ENCODE results near the gene GPSM1. TPM values are rescaled to one million over a fixed set of nuclear protein-coding genes. Genes with fewer than 3 reads are reported as not detected.
A peak's percentile ranks its signal among the peaks of the same experiment; 100 is the strongest.

The GPSM1 gene
- total and polyA plus RNA-seq, 2 experiments from 2014 or later, result 25.5 to 30.0 TPM

DNA sequence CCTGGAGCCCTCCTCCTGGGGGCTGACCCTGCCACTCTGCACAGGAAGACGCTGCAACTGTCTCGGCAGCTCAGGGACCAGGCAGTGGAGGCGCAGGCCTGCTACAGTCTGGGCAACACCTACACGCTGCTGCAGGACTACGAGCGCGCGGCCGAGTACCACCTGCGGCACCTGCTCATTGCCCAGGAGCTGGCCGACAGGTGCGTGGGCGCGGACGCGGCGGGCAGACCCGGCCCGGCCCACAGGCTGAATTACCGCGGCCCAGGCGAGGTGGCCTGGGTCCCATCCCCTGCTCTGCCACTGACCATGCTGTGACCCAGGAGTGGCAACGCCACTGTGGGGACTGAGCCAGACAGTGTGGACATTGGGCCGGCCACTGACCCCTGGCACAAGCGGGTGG is 11.2 kb downstream of the GPSM1 start:
- no peaks in the 10 kb centered on the region for H3K36me3 ChIP-seq (replicated peaks; ENCODE audit: insufficient read depth, low read depth)
- no peak overlapping the region for H3K4me3 ChIP-seq
- TF ChIP-seq, protein P1, sequence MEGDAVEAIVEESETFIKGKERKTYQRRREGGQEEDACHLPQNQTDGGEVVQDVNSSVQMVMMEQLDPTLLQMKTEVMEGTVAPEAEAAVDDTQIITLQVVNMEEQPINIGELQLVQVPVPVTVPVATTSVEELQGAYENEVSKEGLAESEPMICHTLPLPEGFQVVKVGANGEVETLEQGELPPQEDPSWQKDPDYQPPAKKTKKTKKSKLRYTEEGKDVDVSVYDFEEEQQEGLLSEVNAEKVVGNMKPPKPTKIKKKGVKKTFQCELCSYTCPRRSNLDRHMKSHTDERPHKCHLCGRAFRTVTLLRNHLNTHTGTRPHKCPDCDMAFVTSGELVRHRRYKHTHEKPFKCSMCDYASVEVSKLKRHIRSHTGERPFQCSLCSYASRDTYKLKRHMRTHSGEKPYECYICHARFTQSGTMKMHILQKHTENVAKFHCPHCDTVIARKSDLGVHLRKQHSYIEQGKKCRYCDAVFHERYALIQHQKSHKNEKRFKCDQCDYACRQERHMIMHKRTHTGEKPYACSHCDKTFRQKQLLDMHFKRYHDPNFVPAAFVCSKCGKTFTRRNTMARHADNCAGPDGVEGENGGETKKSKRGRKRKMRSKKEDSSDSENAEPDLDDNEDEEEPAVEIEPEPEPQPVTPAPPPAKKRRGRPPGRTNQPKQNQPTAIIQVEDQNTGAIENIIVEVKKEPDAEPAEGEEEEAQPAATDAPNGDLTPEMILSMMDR (IDR thresholded peaks at IDR 0.05; ENCODE audit: poor library complexity), result no peak
- no peaks in the 10 kb centered on the region for H3K9me2 ChIP-seq (replicated peaks; ENCODE audit: insufficient read depth)
- no peaks in the 10 kb centered on the region for H3K9me3 ChIP-seq (ENCODE audit: low read depth)
- WGBS (ENCODE audit: low lambda C conversion rate, missing lambda C conversion rate), result 96% methylated on average over 22 of the region's 25 CpGs
- no peaks in the 10 kb centered on the region for H4K20me1 ChIP-seq (ENCODE audit: insufficient read depth, poor library complexity, severe bottlenecking)
- H3K27me3 ChIP-seq, result no peaks in the 10 kb centered on the region
- no peak overlapping the region for H2AFZ ChIP-seq
- no peak for DNase-seq (ENCODE audit: low spot score)
- H3K79me2 ChIP-seq, result no peaks in the 10 kb centered on the region
- H3K4me2 ChIP-seq, result no peak overlapping the region
- peaks cover 15% of the 10 kb centered on the region for H3K4me1 ChIP-seq (ENCODE audit: insufficient read depth)
- H3K27ac ChIP-seq, result no peak overlapping the region

DNA sequence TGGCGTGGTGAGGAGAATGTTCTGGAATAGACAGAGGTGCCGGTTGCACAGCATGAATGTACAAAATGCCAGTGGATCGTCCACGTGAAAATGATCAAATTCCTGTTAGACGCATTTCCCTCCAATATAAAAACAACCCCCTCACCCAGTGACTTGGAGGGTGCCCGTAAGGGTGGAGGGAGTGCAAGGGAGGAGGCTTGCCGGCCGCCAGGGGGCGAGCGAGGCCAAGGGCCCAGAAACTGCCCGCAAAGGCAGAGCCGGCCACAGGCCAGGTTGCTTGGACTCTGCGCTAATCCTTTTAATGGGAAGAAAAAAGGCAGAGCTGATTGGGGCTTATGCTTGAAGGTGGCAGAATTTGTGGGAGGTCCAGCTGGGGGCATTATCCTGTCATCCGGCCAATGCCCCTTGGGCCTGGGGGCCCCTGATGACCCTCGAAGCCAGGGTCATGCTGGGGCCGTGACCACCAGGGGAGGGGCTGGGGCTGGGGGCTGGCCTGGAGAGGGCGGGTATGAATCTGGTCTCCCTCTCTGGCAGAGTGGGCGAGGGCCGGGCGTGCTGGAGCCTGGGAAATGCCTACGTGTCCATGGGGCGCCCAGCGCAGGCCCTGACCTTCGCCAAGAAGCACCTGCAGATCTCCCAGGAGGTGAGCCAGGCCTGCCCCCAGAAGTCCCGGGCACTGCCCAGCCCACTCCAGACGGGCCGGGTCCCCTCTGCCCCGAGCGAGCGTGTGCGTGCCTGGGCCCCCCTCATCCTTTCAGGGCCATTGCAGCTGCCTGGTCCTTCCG is 12.0 kb downstream of the GPSM1 start:
- Histone ChIP-seq H2AFZ (no peak overlapping the region), H3K79me2 (no peaks in the 10 kb centered on the region), H3K27ac (no peak overlapping the region), H3K27me3 (no peaks in the 10 kb centered on the region), H4K20me1 (ENCODE audit: insufficient read depth, poor library complexity, severe bottlenecking) (no peaks in the 10 kb centered on the region), H3K4me1 (ENCODE audit: insufficient read depth) (peaks cover 15% of the 10 kb centered on the region), H3K4me3 (no peak overlapping the region), H3K9me3 (ENCODE audit: low read depth) (no peaks in the 10 kb centered on the region), H3K4me2 (no peak overlapping the region), H3K9me2 (replicated peaks; ENCODE audit: insufficient read depth) (no peaks in the 10 kb centered on the region), H3K36me3 (replicated peaks; ENCODE audit: insufficient read depth, low read depth) (no peaks in the 10 kb centered on the region)
- TF ChIP-seq, protein P1 (IDR thresholded peaks at IDR 0.05; ENCODE audit: poor library complexity), result peak; percentile 78
- TF ChIP-seq EZH2phosphoT487 (IDR thresholded peaks at IDR 0.05; ENCODE audit: low read depth, severe bottlenecking, unreplicated experiment) (no peak), EZH2 (IDR thresholded peaks at IDR 0.05; ENCODE audit: borderline replicate concordance) (no peak)
- 73% methylated on average over 32 of the region's 32 CpGs for WGBS (ENCODE audit: low lambda C conversion rate, missing lambda C conversion rate)
- DNase-seq (ENCODE audit: low spot score), result peak; percentile 83

DNA sequence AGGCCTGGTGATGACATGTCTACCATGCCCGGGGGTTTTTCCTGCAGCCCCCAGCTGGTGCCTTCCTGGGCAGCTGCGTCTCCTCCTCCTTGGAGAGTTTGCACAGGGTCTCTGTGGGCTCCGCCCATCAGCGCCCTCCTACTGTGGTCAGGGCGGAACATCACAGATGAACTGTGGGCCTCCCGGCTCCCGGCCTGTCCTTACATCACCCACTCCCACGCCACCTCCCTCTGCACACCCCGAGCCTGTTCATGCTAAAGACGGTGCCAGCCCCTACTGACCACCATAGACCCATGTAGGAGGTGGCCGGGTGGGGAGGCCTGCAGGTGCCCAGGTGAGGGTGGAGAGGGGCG is 12.6 kb downstream of the GPSM1 start:
- H3K27me3 ChIP-seq, result no peaks in the 10 kb centered on the region
- 93% methylated on average over 12 of the region's 12 CpGs for WGBS (ENCODE audit: low lambda C conversion rate, missing lambda C conversion rate)
- H3K4me2 ChIP-seq, result no peak overlapping the region
- TF ChIP-seq EZH2phosphoT487 (IDR thresholded peaks at IDR 0.05; ENCODE audit: low read depth, severe bottlenecking, unreplicated experiment) (no peak), EZH2 (IDR thresholded peaks at IDR 0.05; ENCODE audit: borderline replicate concordance) (no peak)
- TF ChIP-seq, protein P1 (IDR thresholded peaks at IDR 0.05; ENCODE audit: poor library complexity), result no peak
- no peaks in the 10 kb centered on the region for H4K20me1 ChIP-seq (ENCODE audit: insufficient read depth, poor library complexity, severe bottlenecking)
- H3K9me3 ChIP-seq (ENCODE audit: low read depth), result no peaks in the 10 kb centered on the region
- H3K79me2 ChIP-seq, result no peaks in the 10 kb centered on the region
- no peaks in the 10 kb centered on the region for H3K9me2 ChIP-seq (replicated peaks; ENCODE audit: insufficient read depth)
- no peak overlapping the region for H3K27ac ChIP-seq
- no peak overlapping the region for H3K4me3 ChIP-seq
- H3K4me1 ChIP-seq (ENCODE audit: insufficient read depth), result peaks cover 15% of the 10 kb centered on the region
- no peak overlapping the region for H2AFZ ChIP-seq
- DNase-seq (ENCODE audit: low spot score), result no peak
- H3K36me3 ChIP-seq (replicated peaks; ENCODE audit: insufficient read depth, low read depth), result no peaks in the 10 kb centered on the region
